ENCODE results near the gene SARDH. TPM values are rescaled to one million over a fixed set of nuclear protein-coding genes. Genes with fewer than 3 reads are reported as not detected.

Gene SARDH
- polyA plus RNA-seq, 1 donor from 2014 or later = not detected

GRCh38 chr9:133643362-133643755, 94.8 kb downstream of the SARDH start:
- H2AFZ ChIP-seq (ENCODE audit: low read depth, low read length) = no peak overlapping the region
- TF ChIP-seq TAF1 (IDR thresholded peaks at IDR 0.05; ENCODE audit: low read depth) (no peak), RAD21 (conservative IDR thresholded peaks at IDR 0.05) (no peak), EZH2 (IDR thresholded peaks at IDR 0.05; ENCODE audit: borderline replicate concordance, insufficient read depth, low read length, poor library complexity, severe bottlenecking) (no peak), POLR2AphosphoS5 (IDR thresholded peaks at IDR 0.05) (no peak), MXI1 (conservative IDR thresholded peaks at IDR 0.05; ENCODE audit: poor library complexity, severe bottlenecking) (no peak), SMC3 (conservative IDR thresholded peaks at IDR 0.05; ENCODE audit: poor library complexity) (no peak), EP300 (conservative IDR thresholded peaks at IDR 0.05; ENCODE audit: poor library complexity, severe bottlenecking) (no peak)
- TF ChIP-seq, protein P1, sequence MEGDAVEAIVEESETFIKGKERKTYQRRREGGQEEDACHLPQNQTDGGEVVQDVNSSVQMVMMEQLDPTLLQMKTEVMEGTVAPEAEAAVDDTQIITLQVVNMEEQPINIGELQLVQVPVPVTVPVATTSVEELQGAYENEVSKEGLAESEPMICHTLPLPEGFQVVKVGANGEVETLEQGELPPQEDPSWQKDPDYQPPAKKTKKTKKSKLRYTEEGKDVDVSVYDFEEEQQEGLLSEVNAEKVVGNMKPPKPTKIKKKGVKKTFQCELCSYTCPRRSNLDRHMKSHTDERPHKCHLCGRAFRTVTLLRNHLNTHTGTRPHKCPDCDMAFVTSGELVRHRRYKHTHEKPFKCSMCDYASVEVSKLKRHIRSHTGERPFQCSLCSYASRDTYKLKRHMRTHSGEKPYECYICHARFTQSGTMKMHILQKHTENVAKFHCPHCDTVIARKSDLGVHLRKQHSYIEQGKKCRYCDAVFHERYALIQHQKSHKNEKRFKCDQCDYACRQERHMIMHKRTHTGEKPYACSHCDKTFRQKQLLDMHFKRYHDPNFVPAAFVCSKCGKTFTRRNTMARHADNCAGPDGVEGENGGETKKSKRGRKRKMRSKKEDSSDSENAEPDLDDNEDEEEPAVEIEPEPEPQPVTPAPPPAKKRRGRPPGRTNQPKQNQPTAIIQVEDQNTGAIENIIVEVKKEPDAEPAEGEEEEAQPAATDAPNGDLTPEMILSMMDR (IDR thresholded peaks at IDR 0.05; ENCODE audit: poor library complexity, severe bottlenecking) = no peak
- TF ChIP-seq, protein P2, sequence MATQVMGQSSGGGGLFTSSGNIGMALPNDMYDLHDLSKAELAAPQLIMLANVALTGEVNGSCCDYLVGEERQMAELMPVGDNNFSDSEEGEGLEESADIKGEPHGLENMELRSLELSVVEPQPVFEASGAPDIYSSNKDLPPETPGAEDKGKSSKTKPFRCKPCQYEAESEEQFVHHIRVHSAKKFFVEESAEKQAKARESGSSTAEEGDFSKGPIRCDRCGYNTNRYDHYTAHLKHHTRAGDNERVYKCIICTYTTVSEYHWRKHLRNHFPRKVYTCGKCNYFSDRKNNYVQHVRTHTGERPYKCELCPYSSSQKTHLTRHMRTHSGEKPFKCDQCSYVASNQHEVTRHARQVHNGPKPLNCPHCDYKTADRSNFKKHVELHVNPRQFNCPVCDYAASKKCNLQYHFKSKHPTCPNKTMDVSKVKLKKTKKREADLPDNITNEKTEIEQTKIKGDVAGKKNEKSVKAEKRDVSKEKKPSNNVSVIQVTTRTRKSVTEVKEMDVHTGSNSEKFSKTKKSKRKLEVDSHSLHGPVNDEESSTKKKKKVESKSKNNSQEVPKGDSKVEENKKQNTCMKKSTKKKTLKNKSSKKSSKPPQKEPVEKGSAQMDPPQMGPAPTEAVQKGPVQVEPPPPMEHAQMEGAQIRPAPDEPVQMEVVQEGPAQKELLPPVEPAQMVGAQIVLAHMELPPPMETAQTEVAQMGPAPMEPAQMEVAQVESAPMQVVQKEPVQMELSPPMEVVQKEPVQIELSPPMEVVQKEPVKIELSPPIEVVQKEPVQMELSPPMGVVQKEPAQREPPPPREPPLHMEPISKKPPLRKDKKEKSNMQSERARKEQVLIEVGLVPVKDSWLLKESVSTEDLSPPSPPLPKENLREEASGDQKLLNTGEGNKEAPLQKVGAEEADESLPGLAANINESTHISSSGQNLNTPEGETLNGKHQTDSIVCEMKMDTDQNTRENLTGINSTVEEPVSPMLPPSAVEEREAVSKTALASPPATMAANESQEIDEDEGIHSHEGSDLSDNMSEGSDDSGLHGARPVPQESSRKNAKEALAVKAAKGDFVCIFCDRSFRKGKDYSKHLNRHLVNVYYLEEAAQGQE (IDR thresholded peaks at IDR 0.05; ENCODE audit: borderline replicate concordance) = no peak
- H3K9me3 ChIP-seq (ENCODE audit: low read length) = no peaks in the 10 kb centered on the region

GRCh38 chr9:133642708-133643361, 95.3 kb downstream of the SARDH start:
- Histone ChIP-seq H3K27me3 (ENCODE audit: insufficient read depth, low read depth, low read length) (no peaks in the 10 kb centered on the region), H3K4me3 (ENCODE audit: low read length) (no peak overlapping the region), H3K36me3 (ENCODE audit: insufficient read depth, low read length) (no peaks in the 10 kb centered on the region), H2AFZ (ENCODE audit: low read depth, low read length) (no peak overlapping the region), H3K9me3 (ENCODE audit: low read length) (no peaks in the 10 kb centered on the region), H3K9me2 (ENCODE audit: insufficient read depth, low read length) (no peaks in the 10 kb centered on the region), H3K27ac (ENCODE audit: low read length) (no peak overlapping the region), H3K79me2 (replicated peaks; ENCODE audit: insufficient read depth, low read length) (no peaks in the 10 kb centered on the region), H4K20me1 (ENCODE audit: insufficient read depth) (no peaks in the 10 kb centered on the region), H3K9ac (ENCODE audit: low read length) (no peak overlapping the region), H3K4me2 (ENCODE audit: low read length) (no peak overlapping the region), H3F3A (ENCODE audit: insufficient read depth, low read length, poor library complexity, severe bottlenecking) (no peaks in the 10 kb centered on the region)
- no peak for TF ChIP-seq SMC3 (conservative IDR thresholded peaks at IDR 0.05; ENCODE audit: poor library complexity)
- no peak for TF ChIP-seq EZH2 (IDR thresholded peaks at IDR 0.05; ENCODE audit: borderline replicate concordance, insufficient read depth, low read length, poor library complexity, severe bottlenecking)
- no peak for TF ChIP-seq TAF1 (IDR thresholded peaks at IDR 0.05; ENCODE audit: low read depth)
- TF ChIP-seq, protein P2 (IDR thresholded peaks at IDR 0.05; ENCODE audit: borderline replicate concordance) = no peak
- TF ChIP-seq POLR2AphosphoS5 (IDR thresholded peaks at IDR 0.05) = no peak
- TF ChIP-seq RAD21 (conservative IDR thresholded peaks at IDR 0.05) = no peak
- TF ChIP-seq, protein P1 (IDR thresholded peaks at IDR 0.05; ENCODE audit: poor library complexity, severe bottlenecking) = no peak
- no peak for TF ChIP-seq MXI1 (conservative IDR thresholded peaks at IDR 0.05; ENCODE audit: poor library complexity, severe bottlenecking)
- TF ChIP-seq EP300 (conservative IDR thresholded peaks at IDR 0.05; ENCODE audit: poor library complexity, severe bottlenecking) = no peak

More at GRCh38 chr9:133643362-133643755, 94.8 kb downstream of the SARDH start:
- no peaks in the 10 kb centered on the region for H3K9me2 ChIP-seq (ENCODE audit: insufficient read depth, low read length)
- no peaks in the 10 kb centered on the region for H3K27me3 ChIP-seq (ENCODE audit: insufficient read depth, low read depth, low read length)
- no peaks in the 10 kb centered on the region for H4K20me1 ChIP-seq (ENCODE audit: insufficient read depth)
- no peak overlapping the region for H3K27ac ChIP-seq (ENCODE audit: low read length)
- no peaks in the 10 kb centered on the region for H3K79me2 ChIP-seq (replicated peaks; ENCODE audit: insufficient read depth, low read length)
- H3K4me2 ChIP-seq (ENCODE audit: low read length) = no peak overlapping the region
- H3K4me3 ChIP-seq (ENCODE audit: low read length) = no peak overlapping the region
- no peaks in the 10 kb centered on the region for H3F3A ChIP-seq (ENCODE audit: insufficient read depth, low read length, poor library complexity, severe bottlenecking)
- H3K36me3 ChIP-seq (ENCODE audit: insufficient read depth, low read length) = no peaks in the 10 kb centered on the region
- no peak overlapping the region for H3K9ac ChIP-seq (ENCODE audit: low read length)

All from neural cell (in vitro differentiated cells).